B cell (primary cell): ENCODE data around the gene CLCNKB. TPM values are rescaled to one million over a fixed set of nuclear protein-coding genes. Genes with fewer than 3 reads are reported as not detected.
A peak's percentile ranks its signal among the peaks of the same experiment; 100 is the strongest.

Experiments used
- ATAC-seq: fragments of 200-7000 bp; cut with Tn5 transposase; one replicate; pipeline ENCODE4 v1.10.0; 2021; ENCODE audit warnings: low read depth, mild to moderate bottlenecking, moderate number of reproducible peaks, moderate library complexity
- CTCF ChIA-PET: fragments of 350-600 bp; sonication (Branson Sonifier 250); formaldehyde crosslinking; loops from one replicate; lab custom pipeline; 2021; ENCODE audit warnings: antibody characterized with exemption, inconsistent platforms; lab: Charles Lee
- POLR2A ChIA-PET: fragments of 350-600 bp; sonication (Branson Sonifier 250); formaldehyde crosslinking; loops from one replicate; lab custom pipeline; 2021; ENCODE audit warnings: antibody characterized with exemption; lab: Charles Lee
- DNase-seq: peaks from one replicate; pipeline ENCODE4 v3.0.0; 2013
- H2AFZ ChIP-seq: 2 replicates; pipeline ENCODE4 v1.6.1; 2012; ENCODE audit warnings: mild to moderate bottlenecking, low read depth, low read length; ENCODE audit not compliant: insufficient read depth, poor library complexity, severe bottlenecking
- H3K27ac ChIP-seq, 2 donors: 1 replicate in 1 of 2; 2 replicates in 1 of 2; pipeline ENCODE4 v1.5.1; 2012 to 2013; ENCODE audit warnings: low read length in 2 of 2, mild to moderate bottlenecking in 2 of 2, moderate library complexity in 1 of 2
- H3K27me3 ChIP-seq, 4 experiments: fragments of 200-600 bp in 1 of 4; sonication (generic) in 1 of 4; replicated peaks in 1 of 4; 1 replicate in 2 of 4; 2 replicates in 2 of 4; pipeline versions ENCODE4 v1.6.1 to v1.7.0; 2013 to 2016; ENCODE audit warnings: low read length in 3 of 4, mild to moderate bottlenecking in 2 of 4, mixed read lengths in 1 of 4, moderate library complexity in 1 of 4; ENCODE audit not compliant: insufficient read depth in 4 of 4, control insufficient read depth in 3 of 4; ENCODE audit errors: control extremely low read depth in 1 of 4
- H3K36me3 ChIP-seq, 2 experiments: replicated peaks in 1 of 2; 1 replicate in 1 of 2; 2 replicates in 1 of 2; pipeline versions ENCODE4 v1.6.1 to v1.7.1; 2013; ENCODE audit warnings: low read length in 1 of 2; ENCODE audit not compliant: insufficient read depth in 2 of 2, control insufficient read depth in 1 of 2; ENCODE audit errors: control extremely low read depth in 1 of 2, extremely low read depth in 1 of 2
- H3K4me1 ChIP-seq, 2 donors: fragments of 200-600 bp in 1 of 2; sonication (generic) in 1 of 2; 1 replicate in 1 of 2; 2 replicates in 1 of 2; pipeline versions ENCODE4 v1.5.1 to v1.6.1; 2013 to 2017; ENCODE audit warnings: low read length in 2 of 2; ENCODE audit not compliant: control insufficient read depth in 2 of 2, insufficient read depth in 2 of 2
- H3K4me2 ChIP-seq: replicated peaks from 2 replicates; pipeline ENCODE3; 2012; ENCODE audit warnings: mild to moderate bottlenecking, low read depth, low read length; ENCODE audit not compliant: poor library complexity, severe bottlenecking
- H3K4me3 ChIP-seq, 5 experiments: fragments of 200-600 bp in 1 of 5; sonication (generic) in 1 of 5; 1 replicate in 3 of 5; 2 replicates in 2 of 5; pipeline versions ENCODE4 v1.5.1 to v1.7.0; 2011 to 2016; ENCODE audit warnings: low read length in 4 of 5, mild to moderate bottlenecking in 4 of 5, low read depth in 2 of 5, control low read depth in 1 of 5, moderate library complexity in 1 of 5; ENCODE audit not compliant: insufficient read depth in 1 of 5; ENCODE audit errors: control extremely low read depth in 1 of 5, extremely low read depth in 1 of 5
- H3K79me2 ChIP-seq: fragments of 200-600 bp; sonication (generic); one replicate; pipeline ENCODE4 v1.6.0; 2016; ENCODE audit warnings: low read length; ENCODE audit not compliant: control insufficient read depth, insufficient read depth
- H3K9ac ChIP-seq: fragments of 200-600 bp; sonication (generic); 2 replicates; pipeline ENCODE4 v1.6.1; 2017; ENCODE audit warnings: mild to moderate bottlenecking, low read length, moderate library complexity
- H3K9me3 ChIP-seq, 3 donors: one replicate each; pipeline versions ENCODE4 v1.6.1 to v1.7.1; 2013; ENCODE audit warnings: low read length in 2 of 3; ENCODE audit not compliant: control insufficient read depth in 2 of 3, insufficient read depth in 1 of 3; ENCODE audit errors: control extremely low read depth in 1 of 3
- H4K20me1 ChIP-seq: 2 replicates; pipeline ENCODE4 v1.6.0; 2012; ENCODE audit warnings: mild to moderate bottlenecking, low read length; ENCODE audit not compliant: insufficient read depth, control insufficient read depth, poor library complexity, severe bottlenecking
- H3K27ac Mint-ChIP-seq: one replicate; pipeline ENCODE4 v1.8.0; 2021; ENCODE audit warnings: mixed read lengths
- H3K27me3 Mint-ChIP-seq: one replicate; pipeline ENCODE4 v1.8.0; 2021; ENCODE audit warnings: mixed read lengths
- H3K4me1 Mint-ChIP-seq: one replicate; pipeline ENCODE4 v1.8.0; 2021; ENCODE audit warnings: mixed read lengths
- H3K4me3 Mint-ChIP-seq: one replicate; pipeline ENCODE4 v1.8.0; 2021; ENCODE audit warnings: mixed read lengths
- H3K9me3 Mint-ChIP-seq: one replicate; pipeline ENCODE4 v1.8.0; 2022; ENCODE audit warnings: mixed read lengths; ENCODE audit not compliant: insufficient read depth
- CTCF ChIP-seq: fragments of 200-600 bp; IDR thresholded peaks from one replicate; pipeline ENCODE4 v1.8.0; 2022; ENCODE audit warnings: antibody characterized with exemption, mild to moderate bottlenecking
- EZH2 ChIP-seq: IDR thresholded peaks from 2 replicates; pipeline ENCODE4 v1.6.1; 2012; ENCODE audit warnings: borderline replicate concordance, low read depth, mild to moderate bottlenecking, moderate library complexity, low read length; ENCODE audit not compliant: insufficient read depth, poor library complexity, severe bottlenecking
- WGBS: methylation state at CpG from one replicate; pipeline ENCODE4 v1.1.5; 2013; ENCODE audit warnings: missing lambda C conversion rate; ENCODE audit not compliant: insufficient coverage; 5-methylcytosine and 5-hydroxymethylcytosine counted together
- intact Hi-C: fragments of 100-400 bp; cut with micrococcal nuclease; formaldehyde crosslinking; loops from one replicate; pipeline ENCODE4 v1.10.0; 2022
- polyA plus RNA-seq: library from polyadenylated mRNA; depleted of rRNA; stranded (reverse); fragments of >200 nt; gene quantifications from 2 replicates; pipeline ENCODE4 v1.2.3, GENCODE V29; 2012
- total RNA-seq, 2 donors: library from RNA; stranded (reverse); fragments of 120-200 nt in 1 of 2; gene quantifications; 1 replicate in 1 of 2; 2 replicates in 1 of 2; pipeline versions ENCODE4 v1.2.3 to v1.2.4, GENCODE V29; 2013 to 2022

Gene CLCNKB
- total and polyA plus RNA-seq, 2 donors (not counting 1 experiment from before 2014, with no cell fraction given): not detected

GRCh38 chr1:16006552-16007485, 36.8 kb upstream of the CLCNKB start:
- DNase-seq (no peak), ATAC-seq (peak; percentile 44)
- Histone ChIP-seq H3K4me2 (peak overlapping the region; percentile 13), H3K4me3 (no peak overlapping the region), H3K4me1 (peaks cover 23 to 27% of the 10 kb centered on the region in 2 donors), H3K36me3 (no peaks in the 10 kb centered on the region), H4K20me1 (no peaks in the 10 kb centered on the region), H3K27ac (no peak overlapping the region), H3K27me3 (no peaks in the 10 kb centered on the region), H3K79me2 (no peaks in the 10 kb centered on the region), H3K9me3 (no peaks in the 10 kb centered on the region), H2AFZ (peak overlapping the region; percentile 39), H3K9ac (no peak overlapping the region)
- ChIA-PET CTCF (interaction anchor here (0.9 to 2.8 kb wide), 16 partner anchors 8 to 203 kb away, joined by 3 to 20 read pairs (median 4); partner anchors contain the start of genes CLCNKA, HSPB7 and UQCRHL), POLR2A (no interaction called here)
- TF ChIP-seq CTCF (no peak), EZH2 (no peak)
- H3K27ac Mint-ChIP-seq: peak overlapping the region; percentile 47
- H3K27me3 Mint-ChIP-seq: no peaks in the 10 kb centered on the region
- peaks cover 27% of the 10 kb centered on the region for H3K4me1 Mint-ChIP-seq
- 68% methylated on average over 6 of the region's 9 CpGs for WGBS
- intact Hi-C loops: loop anchor here (5.0 kb wide), 1 partner anchor 205 kb away; no protein-coding TSS in a partner anchor
- H3K9me3 Mint-ChIP-seq: no peaks in the 10 kb centered on the region
- peak overlapping the region; percentile 38 for H3K4me3 Mint-ChIP-seq
